Choroid plexus epithelial cell (primary cell): ENCODE measurements around the gene LEAP2.
A peak's percentile ranks its signal among the peaks of the same experiment; 100 is the strongest.

Experiments used
- DNase-seq: peaks from one replicate; pipeline ENCODE4 v3.0.0-alpha.2; 2010; ENCODE audit warnings: low read depth
- H3K4me3 ChIP-seq: 2 replicates; pipeline ENCODE4 v1.5.1; 2011; ENCODE audit warnings: low read depth, mild to moderate bottlenecking, control low read depth, low read length, moderate library complexity
- TF ChIP-seq, protein P1 (sequence below): conservative IDR thresholded peaks from 2 replicates; pipeline ENCODE4 v1.5.1; 2011; ENCODE audit warnings: low read depth, mild to moderate bottlenecking, control low read depth, inconsistent platforms, low read length, moderate library complexity

LEAP2 gene, protein sequence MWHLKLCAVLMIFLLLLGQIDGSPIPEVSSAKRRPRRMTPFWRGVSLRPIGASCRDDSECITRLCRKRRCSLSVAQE

DNA sequence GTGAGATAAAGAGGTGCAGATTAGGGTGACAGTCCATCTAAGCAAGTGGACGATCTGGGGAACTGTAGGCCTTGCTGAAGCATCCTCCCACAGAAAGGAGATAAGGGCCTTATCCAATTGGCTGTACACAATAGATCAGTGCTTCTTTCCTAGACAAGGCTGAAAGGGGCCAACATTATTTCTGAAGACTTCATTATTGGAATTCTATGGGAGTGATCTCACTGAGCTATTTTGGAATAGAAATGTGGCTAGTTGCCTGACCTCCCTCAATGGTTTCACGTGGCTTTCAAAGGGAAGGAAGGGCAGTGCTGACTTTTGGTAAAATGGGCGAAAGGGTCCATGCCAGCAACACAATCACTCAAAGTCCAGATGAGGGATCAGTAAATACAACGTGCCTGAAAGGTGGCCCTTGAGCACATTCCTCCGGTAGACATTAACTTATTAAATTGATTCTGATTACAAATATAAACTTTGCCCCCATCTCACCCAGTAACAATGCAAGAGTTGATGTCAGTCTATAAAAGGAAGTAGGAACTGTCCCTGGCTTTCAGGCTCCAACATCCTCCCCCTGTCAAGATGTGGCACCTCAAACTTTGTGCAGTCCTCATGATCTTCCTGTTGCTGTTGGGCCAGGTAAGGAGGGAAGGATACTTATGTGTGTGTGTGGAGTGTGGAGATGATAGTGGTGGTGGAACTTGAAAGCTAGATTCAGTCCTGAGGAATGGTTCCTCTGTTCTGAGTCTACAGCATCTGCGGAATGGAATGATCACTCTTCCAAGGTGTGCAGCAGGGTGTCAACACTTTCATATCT lies at the start of gene LEAP2:
TSS of gene LEAP2 (plus strand) at position 550 of the 811 bp plus-strand sequence. CDS start at position 577, 27 bp downstream.
- TF ChIP-seq, protein P1, sequence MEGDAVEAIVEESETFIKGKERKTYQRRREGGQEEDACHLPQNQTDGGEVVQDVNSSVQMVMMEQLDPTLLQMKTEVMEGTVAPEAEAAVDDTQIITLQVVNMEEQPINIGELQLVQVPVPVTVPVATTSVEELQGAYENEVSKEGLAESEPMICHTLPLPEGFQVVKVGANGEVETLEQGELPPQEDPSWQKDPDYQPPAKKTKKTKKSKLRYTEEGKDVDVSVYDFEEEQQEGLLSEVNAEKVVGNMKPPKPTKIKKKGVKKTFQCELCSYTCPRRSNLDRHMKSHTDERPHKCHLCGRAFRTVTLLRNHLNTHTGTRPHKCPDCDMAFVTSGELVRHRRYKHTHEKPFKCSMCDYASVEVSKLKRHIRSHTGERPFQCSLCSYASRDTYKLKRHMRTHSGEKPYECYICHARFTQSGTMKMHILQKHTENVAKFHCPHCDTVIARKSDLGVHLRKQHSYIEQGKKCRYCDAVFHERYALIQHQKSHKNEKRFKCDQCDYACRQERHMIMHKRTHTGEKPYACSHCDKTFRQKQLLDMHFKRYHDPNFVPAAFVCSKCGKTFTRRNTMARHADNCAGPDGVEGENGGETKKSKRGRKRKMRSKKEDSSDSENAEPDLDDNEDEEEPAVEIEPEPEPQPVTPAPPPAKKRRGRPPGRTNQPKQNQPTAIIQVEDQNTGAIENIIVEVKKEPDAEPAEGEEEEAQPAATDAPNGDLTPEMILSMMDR: no peak
- H3K4me3 ChIP-seq: no peak within 1 kb of the TSS
- DNase-seq: no peak

DNA sequence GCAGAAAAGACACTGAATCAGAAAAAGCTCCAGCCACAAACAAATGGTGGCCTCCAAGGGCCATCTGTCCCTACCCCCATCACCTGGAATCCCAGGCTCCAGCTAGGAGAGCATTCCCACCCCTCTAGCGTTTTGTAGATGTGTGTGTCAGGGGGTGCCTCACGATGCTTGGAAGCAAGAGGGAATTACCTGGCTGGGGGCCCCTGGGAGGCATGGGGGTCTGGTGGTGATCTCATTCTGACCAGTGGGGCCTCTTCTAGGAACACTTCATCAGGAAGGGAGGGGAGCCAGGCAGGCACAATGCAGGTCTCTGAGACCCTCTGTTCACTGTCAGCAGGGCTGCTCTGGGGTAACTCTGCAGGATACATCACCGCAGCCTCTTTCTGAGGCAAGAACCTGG lies 49.0 kb upstream of the LEAP2 start:
- TF ChIP-seq, protein P1: no peak

DNA sequence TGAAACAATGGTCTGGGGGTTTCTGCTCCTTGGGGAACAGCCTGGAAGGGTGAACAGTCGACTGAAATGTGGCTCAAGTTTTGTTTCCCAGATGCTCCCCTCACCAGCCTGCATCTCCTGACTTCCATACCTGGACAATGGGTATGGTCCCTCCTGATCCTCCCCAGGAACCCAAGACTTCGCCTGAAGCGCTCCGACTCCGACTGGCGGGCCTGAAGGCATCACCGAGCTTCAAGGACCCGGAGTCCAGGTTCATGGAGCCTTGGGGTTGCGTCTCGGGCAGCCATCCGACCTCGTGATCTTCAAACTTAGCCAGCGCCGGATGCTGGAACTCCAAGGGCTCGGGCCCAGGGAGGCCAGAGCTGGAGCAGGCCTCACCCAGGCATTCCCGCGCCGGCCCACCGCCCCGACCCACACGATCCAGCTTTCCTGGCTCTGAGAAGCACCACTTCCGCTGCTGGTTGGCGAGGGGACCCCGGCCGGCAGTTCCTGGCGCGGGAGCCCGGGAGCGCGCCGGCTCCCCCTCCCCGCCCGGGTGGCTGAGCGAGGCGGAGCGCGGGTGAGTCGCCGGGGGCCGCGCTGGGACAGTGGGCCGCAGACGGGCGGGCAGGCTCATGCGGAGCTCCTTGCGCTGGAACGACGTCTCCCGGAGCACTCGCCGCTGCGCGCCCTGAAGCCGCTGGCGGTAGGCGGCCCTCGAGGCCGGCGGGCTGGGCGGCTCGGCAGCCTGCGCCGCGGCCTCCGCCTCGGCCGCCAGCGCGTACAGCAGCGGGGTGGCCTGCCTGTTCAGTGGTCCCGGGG lies 48.2 kb upstream of the LEAP2 start:
- TF ChIP-seq, protein P1: no peak
- DNase-seq: no peak
- peak overlapping the region; percentile 10 for H3K4me3 ChIP-seq

More for the DNA sequence above, 49.0 kb upstream of the LEAP2 start:
- no peak for DNase-seq
- H3K4me3 ChIP-seq: no peak overlapping the region

DNA sequence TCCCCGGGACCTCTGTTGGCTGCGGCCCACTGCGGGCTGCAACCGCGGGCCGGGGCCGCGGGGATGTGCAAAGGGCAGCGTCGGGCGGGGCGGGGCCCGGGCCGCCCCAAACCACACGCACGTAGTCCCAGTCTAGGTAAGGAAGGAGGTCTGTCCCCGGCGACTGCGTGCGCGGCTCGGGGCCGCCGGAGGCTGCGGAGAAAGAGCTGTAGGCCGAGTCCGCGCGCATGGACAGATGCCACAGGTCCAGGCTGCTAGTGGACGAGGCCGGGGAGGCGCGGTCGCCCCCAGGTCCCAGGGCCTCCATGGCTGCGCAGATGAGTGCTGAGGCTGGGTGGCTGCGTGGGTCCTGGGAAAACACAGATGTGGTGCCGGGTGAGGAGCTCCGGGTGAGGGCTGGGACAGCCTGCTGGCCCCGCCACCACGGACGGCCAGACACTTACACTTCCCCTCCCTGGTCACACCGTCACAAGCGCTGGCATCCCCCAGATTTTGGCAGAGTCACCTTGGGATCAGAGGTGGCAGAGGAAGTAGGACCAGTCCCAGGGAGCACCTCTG lies 47.6 kb upstream of the LEAP2 start:
- no peak for DNase-seq
- H3K4me3 ChIP-seq: peak overlapping the region; percentile 10
- TF ChIP-seq, protein P1: no peak

DNA sequence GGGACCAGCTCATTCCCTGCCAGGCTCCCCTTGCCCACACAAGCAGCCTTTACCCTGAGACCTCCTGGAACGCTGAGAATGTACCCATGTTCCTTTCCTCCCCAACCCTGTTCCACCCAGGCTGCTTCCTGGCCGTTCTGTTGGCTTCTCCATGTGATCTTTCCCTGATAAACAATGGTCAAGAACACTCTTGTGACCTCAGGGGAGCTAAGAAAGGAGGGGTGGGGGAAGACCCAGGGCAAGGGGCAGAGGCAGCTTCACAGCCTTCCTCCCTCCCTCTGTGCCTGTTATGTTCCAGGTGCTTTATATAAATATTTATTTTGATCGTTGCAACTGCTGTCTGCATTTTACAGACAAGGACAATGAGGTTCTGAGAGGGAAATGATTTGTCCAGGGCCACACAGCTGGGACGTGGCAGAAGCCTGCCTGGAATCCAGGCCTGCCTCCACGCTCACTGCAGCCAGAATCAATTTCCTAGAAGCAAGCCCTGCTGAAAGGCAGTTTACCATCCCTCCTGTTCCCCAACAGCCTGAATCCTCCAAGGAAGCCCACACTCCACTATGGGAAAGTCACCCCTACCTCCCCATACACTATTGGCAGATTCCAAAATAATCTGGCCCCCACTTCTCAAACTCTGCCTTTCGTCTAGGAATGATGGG lies 46.9 kb upstream of the LEAP2 start:
- TF ChIP-seq, protein P1: no peak

DNA sequence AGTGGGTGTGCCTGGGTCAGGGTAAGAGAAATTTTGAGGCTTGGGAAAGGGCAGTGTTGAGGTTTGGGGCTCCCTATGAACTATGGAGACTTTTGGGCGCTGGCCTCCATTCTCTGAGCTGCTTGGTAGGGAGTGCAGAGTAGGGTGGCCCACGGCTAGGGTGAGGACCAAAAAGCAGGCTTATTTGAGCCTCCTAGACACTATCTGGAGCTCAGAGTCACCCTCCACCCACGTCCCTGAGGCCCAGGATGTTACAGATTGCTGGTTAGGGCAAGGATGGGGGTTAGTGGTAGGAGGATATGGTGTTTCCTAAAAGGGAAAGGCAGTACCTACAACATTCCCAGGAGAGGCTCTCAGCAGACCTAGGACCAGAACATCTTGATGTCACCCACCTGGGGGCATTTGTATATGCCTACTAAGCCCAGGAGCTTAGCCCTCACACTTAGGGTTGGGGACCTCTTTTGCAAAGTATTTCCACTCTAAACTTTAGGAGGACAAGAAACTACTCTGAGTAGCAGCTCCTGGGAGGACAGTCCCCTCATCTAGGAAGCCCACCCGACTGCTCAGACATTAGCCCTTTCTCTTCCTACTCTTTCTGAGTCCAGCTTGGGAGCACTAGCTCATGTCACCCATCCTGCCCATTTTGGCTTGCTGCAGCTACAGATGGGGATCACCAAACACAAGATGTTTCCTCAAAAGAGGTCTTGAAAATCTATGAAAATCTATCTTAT lies 45.4 kb upstream of the LEAP2 start:
- TF ChIP-seq, protein P1: no peak
- H3K4me3 ChIP-seq: no peak overlapping the region
- no peak for DNase-seq

More for the DNA sequence above, 46.9 kb upstream of the LEAP2 start:
- DNase-seq: no peak
- H3K4me3 ChIP-seq: no peak overlapping the region
